ENCODE data around the gene ERMAP.

DNA sequence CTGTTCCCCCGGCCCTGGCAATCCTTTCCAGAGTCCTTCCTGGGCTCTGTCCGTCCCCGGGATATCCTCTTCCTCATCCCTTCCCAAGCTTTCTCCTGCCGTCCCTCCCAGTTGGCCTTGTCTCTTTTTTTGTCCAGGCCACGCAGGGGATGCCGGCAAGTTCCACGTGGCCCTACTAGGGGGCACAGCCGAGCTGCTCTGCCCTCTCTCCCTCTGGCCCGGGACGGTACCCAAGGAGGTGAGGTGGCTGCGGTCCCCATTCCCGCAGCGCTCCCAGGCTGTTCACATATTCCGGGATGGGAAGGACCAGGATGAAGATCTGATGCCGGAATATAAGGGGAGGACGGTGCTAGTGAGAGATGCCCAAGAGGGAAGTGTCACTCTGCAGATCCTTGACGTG, 13.7 kb downstream of the ERMAP start:
- TF ChIP-seq CTCF (IDR thresholded peaks at IDR 0.05) (no peak), POLR2A (IDR thresholded peaks at IDR 0.05) (no peak)

Measured in Peyer's patch (tissue), 4 donors.